NCI-H2196 treated with DMSO at 0.1 percent for 48 hours (cell line): ENCODE results near the gene HOXA5.
A peak's percentile ranks its signal among the peaks of the same experiment; 100 is the strongest.

Source experiments
- DNase-seq: peaks from one replicate; lab custom pipeline; 2025; ENCODE audit not compliant: unreplicated experiment; lab: John Stamatoyannopoulos, UW

The HOXA5 gene

GRCh38 chr7:27160546-27161213 is 17.2 kb upstream of the HOXA5 start:
- DNase-seq = peak; percentile 51

DNA sequence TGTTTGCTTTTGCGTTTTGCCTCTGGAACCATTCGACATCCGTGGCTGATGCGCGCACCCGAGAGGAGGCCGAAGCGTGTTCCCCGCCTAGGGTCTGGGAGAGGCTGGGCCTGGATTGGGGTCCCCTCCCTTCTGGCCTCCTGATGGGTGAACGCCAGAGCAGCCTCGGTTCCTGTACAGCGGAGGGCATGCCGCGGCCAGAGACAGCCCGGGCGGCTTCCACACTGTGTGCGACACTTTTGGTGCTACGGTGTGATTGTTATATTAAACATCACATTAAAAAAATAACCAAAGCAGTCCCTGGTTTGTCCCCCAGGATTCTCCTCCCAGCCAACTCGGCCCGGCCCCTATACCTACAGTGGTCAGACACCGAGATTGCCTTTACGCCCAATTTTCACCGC is 16.7 kb upstream of the HOXA5 start:
- no peak for DNase-seq

GRCh38 chr7:27159266-27160144 is 16.0 kb upstream of the HOXA5 start:
- DNase-seq = no peak

DNA sequence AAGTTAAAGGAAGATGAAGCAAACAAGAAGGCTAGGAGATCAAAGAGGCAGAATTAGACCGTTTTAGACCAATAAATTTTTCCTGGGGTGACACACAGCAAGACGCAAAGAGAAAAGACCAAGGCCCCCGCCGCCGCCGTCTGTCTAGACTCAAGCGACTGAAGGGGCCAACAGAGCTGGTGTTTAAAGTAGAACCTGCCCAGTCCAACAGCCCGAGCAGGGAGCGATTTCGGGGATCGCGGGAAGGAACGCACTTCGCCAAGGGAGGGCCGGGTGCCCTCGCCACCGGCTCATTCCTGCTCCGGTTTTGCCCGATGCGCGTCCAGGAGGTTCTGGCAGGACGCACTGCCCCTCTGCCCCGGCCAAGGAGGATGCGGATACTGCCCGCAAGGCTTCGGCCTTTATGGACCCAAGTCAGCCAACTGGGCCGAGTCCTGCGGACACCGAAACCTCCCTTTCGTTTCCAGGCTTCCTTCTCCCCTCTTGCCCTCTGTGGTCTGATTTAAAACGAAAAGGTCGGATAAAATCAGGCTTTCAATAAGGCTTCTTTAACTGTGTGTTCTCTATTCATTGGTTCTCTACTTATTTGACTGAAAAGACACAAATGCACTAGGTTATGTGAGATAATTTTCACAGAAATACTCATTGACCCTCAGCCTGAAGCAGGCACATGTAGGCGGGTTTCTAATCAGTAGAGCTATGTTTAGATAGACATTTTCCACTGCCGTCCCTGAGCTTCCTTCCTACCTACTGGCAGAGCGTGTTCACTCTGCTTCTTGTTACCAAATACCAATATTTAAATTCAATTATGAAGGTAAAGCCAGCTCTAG is 15.2 kb upstream of the HOXA5 start:
- no peak for DNase-seq

DNA sequence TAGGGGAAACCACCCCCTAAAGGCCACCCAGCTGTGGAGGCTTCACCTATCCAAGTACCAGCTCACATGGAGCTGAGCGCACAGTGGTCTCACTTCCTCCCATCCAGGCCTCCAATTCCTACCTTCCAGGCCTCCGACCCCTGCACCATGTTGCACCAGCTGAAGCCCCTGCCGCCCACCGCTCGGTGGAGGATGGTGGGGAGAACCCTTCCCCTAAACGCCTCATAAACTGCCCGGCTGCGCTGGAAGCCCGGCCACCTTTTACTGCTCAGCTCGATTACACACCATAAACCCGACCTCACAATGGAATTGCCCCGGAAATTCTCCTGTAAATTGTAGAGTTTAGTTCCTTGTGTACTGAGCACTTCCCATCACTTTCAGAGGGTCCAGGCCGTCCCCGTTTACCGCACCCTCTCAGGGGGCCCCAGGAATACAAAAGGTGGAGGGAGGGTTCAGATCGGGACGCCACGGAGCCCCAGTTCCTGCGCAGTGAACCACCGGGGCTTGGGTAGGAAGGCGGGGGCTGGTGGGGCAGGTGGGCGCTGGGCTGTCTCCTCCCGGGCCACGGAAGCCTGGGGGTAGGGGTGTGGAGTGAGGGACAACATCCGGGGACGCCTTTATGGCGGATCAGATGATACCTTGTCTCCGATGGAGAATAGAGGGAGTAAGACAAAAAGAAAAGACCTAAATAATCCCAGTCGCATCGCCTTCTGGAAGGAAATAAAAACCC is 14.4 kb upstream of the HOXA5 start:
- no peak for DNase-seq

- no peak for DNase-seq
Measured at GRCh38 chr7:27156916-27157701, 13.6 kb upstream of the HOXA5 start.

GRCh38 chr7:27156508-27156898 is 13.0 kb upstream of the HOXA5 start, which contains the start of gene HOXA7:
HOXA7 (minus strand) TSS chr7:27156675; CDS start chr7:27156545, 130 bp downstream.
- no peak for DNase-seq

- DNase-seq = no peak
Measured at GRCh38 chr7:27155816-27156507, 12.5 kb upstream of the HOXA5 start.

GRCh38 chr7:27154901-27155815 is 11.7 kb upstream of the HOXA5 start:
- no peak for DNase-seq

DNA sequence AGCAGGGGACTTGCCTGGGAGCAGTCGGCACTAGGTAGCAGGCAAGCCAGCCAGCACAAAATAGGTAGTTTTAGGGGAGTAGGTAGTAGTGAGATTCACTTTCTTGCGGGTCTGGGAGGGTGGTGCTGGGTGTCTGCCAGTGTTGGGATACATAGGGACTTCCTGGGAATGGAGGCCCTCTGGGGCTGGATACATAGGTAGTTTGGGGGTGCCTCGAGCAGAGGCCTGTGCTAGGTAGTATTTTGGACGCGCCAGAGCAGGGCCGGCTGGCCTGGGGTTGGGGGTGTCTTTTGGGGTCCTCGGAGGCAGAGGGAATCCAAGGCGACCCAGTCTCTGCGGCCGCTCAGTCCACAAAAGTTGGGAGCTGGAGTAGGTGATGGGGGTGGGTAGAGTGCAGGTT is 10.9 kb upstream of the HOXA5 start:
- DNase-seq = no peak

- DNase-seq = no peak
Measured at GRCh38 chr7:27153526-27153925, 10.0 kb upstream of the HOXA5 start.

DNA sequence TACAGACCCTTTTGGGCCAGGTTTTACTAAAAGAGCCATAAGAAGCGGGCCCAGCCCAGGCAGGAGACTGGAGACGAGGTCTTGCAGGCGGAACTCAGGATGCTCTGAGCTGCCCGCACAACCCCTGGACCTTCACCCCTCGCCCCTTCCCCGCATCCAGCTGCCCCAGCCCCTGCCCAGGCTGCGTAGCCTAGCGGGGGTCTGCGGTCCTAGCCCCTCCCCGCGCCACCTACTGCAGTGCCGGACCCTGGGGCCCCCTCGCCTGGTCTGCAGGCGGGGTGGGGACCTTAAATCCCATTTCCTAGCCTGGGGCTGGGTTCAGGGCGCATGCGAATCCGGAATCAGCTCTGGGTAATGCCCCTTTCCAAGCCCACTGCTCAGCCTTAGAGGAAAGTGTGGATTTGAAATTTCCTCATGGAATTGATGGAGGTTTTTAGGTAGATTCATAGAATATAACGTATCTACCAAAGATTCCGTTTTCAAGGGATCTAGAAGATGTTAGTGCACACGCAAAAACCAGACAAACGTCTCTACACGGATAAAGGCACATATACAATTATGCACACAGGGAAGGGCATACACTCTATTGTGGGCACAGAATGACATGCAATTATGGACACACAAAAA is 9.4 kb upstream of the HOXA5 start:
- DNase-seq = no peak

- DNase-seq = no peak
Measured at GRCh38 chr7:27151931-27152815, 8.7 kb upstream of the HOXA5 start, which contains the start of gene HOXA3. HOXA3 (minus strand) TSS chr7:27152583; CDS start chr7:27110640, 41,943 bp downstream.

DNA sequence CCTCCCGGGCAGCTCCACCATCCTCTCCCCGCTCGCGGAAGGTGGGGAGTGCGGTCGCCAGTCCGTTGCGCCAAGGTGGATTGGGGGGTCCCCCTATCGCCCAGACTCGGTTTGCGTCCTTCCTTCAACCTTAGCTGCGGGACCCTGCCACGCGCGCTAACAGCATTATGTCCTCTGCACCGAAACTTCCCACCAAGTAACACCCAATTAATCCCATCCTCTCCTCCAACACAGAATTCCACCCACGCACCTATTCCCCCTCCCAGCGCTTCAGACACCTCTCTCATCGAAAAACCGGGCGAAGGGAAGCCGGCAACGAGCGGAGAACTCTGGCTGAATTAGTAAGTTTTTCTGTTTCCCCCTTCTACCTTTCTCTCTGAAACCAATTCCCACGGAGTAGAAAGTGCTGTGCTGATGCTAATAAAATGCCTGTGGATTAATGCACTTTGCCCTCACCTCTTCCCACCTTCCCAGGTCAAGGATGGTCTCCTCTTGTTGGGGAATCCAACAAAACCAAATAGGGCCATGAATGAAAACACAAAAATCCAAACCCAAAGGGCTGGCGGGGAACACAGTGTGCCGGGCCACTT is 8.0 kb upstream of the HOXA5 start:
- DNase-seq = no peak

- peak; percentile 62 for DNase-seq
Measured at GRCh38 chr7:27150568-27151340, 7.3 kb upstream of the HOXA5 start.
